Osteoblast (primary cell): ENCODE data around the gene TBXAS1. TPM values are rescaled to one million over a fixed set of nuclear protein-coding genes. Genes with fewer than 3 reads are reported as not detected.

Experiments
- DNase-seq: peaks from one replicate; pipeline ENCODE4 v3.0.0; 2011; ENCODE audit warnings: low spot score, mixed read lengths; ENCODE audit not compliant: insufficient read length; ENCODE audit errors: missing footprints
- H2AFZ ChIP-seq: 2 replicates; pipeline ENCODE4 v1.6.0; 2011; ENCODE audit warnings: mild to moderate bottlenecking, low read length
- H3K27ac ChIP-seq: 2 replicates; pipeline ENCODE4 v1.5.1; 2011; ENCODE audit warnings: mild to moderate bottlenecking, low read depth, low read length, moderate library complexity
- H3K27me3 ChIP-seq: 2 replicates; pipeline ENCODE4 v1.6.0; 2012; ENCODE audit warnings: mild to moderate bottlenecking, control low read depth, inconsistent platforms, low read length, moderate library complexity; ENCODE audit not compliant: insufficient read depth
- H3K36me3 ChIP-seq: 2 replicates; pipeline ENCODE4 v1.5.1; 2011; ENCODE audit warnings: mild to moderate bottlenecking, low read length, control low read depth, moderate library complexity; ENCODE audit not compliant: insufficient read depth
- H3K4me1 ChIP-seq: 2 replicates; pipeline ENCODE4 v1.5.1; 2011; ENCODE audit warnings: mild to moderate bottlenecking, low read length, control low read depth, moderate library complexity; ENCODE audit not compliant: insufficient read depth
- H3K4me2 ChIP-seq: 2 replicates; pipeline ENCODE4 v1.6.0; 2011; ENCODE audit warnings: mild to moderate bottlenecking, low read length; ENCODE audit not compliant: insufficient read depth
- H3K4me3 ChIP-seq: fragments of 200-600 bp; sonication (generic); 3 replicates; pipeline ENCODE4 v1.5.1; 2012; ENCODE audit warnings: mild to moderate bottlenecking, low read length, inconsistent platforms; ENCODE audit not compliant: insufficient read depth
- H3K79me2 ChIP-seq: 2 replicates; pipeline ENCODE4 v1.6.0; 2012; ENCODE audit warnings: mild to moderate bottlenecking, low read length, control low read depth, inconsistent platforms; ENCODE audit not compliant: insufficient read depth
- H3K9me3 ChIP-seq: 2 replicates; pipeline ENCODE4 v1.5.1; 2011; ENCODE audit warnings: low read depth, low read length, control low read depth
- H4K20me1 ChIP-seq: 2 replicates; pipeline ENCODE4 v1.6.0; 2012; ENCODE audit warnings: mild to moderate bottlenecking, low read length, control low read depth; ENCODE audit not compliant: insufficient read depth
- total RNA-seq: library from RNA; depleted of rRNA; stranded (reverse); fragments of >200 nt; gene quantifications from 2 replicates; pipeline ENCODE4 v1.2.3, GENCODE V29; 2012
- TF ChIP-seq, protein P1 (sequence below): IDR thresholded peaks from 2 replicates; pipeline ENCODE4 v1.5.1; 2011; ENCODE audit warnings: mild to moderate bottlenecking, low read depth, low read length, moderate library complexity; ENCODE audit errors: extremely low read depth

Gene TBXAS1
- total RNA-seq, 1 donor: 0.72 TPM

DNA sequence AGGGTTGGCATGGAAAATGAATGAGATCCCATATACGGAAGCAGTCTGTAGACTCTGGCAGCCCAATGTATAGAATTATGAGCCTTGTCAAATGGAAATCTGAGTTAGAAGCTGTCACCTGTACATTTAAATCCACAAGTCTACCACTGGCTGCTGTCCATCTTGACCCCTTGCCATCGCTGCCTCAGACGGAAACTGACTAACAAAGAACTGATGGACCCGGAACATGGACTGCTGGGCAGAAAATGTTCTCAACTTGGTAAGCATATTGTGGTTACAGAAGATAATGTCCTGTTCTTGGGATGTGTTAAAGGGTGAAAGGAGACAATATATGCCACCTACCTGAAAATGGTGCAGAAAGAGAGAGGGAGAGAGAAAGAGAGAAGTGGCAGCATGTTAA, 196.2 kb downstream of the TBXAS1 start:
- H3K36me3 ChIP-seq: peaks cover 7% of the 10 kb centered on the region
- H3K4me2 ChIP-seq: no peak overlapping the region
- peaks cover 5% of the 10 kb centered on the region for H3K4me1 ChIP-seq
- H2AFZ ChIP-seq: no peak overlapping the region
- H3K27me3 ChIP-seq: no peaks in the 10 kb centered on the region
- TF ChIP-seq, protein P1, sequence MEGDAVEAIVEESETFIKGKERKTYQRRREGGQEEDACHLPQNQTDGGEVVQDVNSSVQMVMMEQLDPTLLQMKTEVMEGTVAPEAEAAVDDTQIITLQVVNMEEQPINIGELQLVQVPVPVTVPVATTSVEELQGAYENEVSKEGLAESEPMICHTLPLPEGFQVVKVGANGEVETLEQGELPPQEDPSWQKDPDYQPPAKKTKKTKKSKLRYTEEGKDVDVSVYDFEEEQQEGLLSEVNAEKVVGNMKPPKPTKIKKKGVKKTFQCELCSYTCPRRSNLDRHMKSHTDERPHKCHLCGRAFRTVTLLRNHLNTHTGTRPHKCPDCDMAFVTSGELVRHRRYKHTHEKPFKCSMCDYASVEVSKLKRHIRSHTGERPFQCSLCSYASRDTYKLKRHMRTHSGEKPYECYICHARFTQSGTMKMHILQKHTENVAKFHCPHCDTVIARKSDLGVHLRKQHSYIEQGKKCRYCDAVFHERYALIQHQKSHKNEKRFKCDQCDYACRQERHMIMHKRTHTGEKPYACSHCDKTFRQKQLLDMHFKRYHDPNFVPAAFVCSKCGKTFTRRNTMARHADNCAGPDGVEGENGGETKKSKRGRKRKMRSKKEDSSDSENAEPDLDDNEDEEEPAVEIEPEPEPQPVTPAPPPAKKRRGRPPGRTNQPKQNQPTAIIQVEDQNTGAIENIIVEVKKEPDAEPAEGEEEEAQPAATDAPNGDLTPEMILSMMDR: no peak
- H3K4me3 ChIP-seq: no peak overlapping the region
- no peak for DNase-seq
- no peaks in the 10 kb centered on the region for H4K20me1 ChIP-seq
- H3K27ac ChIP-seq: no peak overlapping the region
- H3K9me3 ChIP-seq: no peaks in the 10 kb centered on the region
- no peaks in the 10 kb centered on the region for H3K79me2 ChIP-seq

GRCh38 chr7:140025814-140026433, 196.9 kb downstream of the TBXAS1 start:
- Histone ChIP-seq H3K4me3 (no peak overlapping the region), H3K27me3 (no peaks in the 10 kb centered on the region)
- TF ChIP-seq, protein P1: no peak

GRCh38 chr7:140026935-140027334, 197.9 kb downstream of the TBXAS1 start:
- Histone ChIP-seq H3K4me2 (no peak overlapping the region), H3K27ac (no peak overlapping the region), H4K20me1 (no peaks in the 10 kb centered on the region), H3K79me2 (no peaks in the 10 kb centered on the region), H3K27me3 (no peaks in the 10 kb centered on the region), H3K4me1 (peaks cover 12% of the 10 kb centered on the region), H3K4me3 (no peak overlapping the region), H3K36me3 (peaks cover 7% of the 10 kb centered on the region), H2AFZ (no peak overlapping the region), H3K9me3 (no peaks in the 10 kb centered on the region)
- no peak for DNase-seq
- TF ChIP-seq, protein P1: no peak

More at GRCh38 chr7:140025814-140026433, 196.9 kb downstream of the TBXAS1 start:
- H3K79me2 ChIP-seq: no peaks in the 10 kb centered on the region
- no peaks in the 10 kb centered on the region for H3K9me3 ChIP-seq
- no peaks in the 10 kb centered on the region for H4K20me1 ChIP-seq
- no peak overlapping the region for H2AFZ ChIP-seq
- peaks cover 7% of the 10 kb centered on the region for H3K36me3 ChIP-seq
- DNase-seq: no peak
- no peak overlapping the region for H3K27ac ChIP-seq
- peaks cover 5% of the 10 kb centered on the region for H3K4me1 ChIP-seq
- H3K4me2 ChIP-seq: no peak overlapping the region

- H4K20me1 ChIP-seq: no peaks in the 10 kb centered on the region
- no peaks in the 10 kb centered on the region for H3K79me2 ChIP-seq
- no peak overlapping the region for H3K27ac ChIP-seq
- H3K4me3 ChIP-seq: no peak overlapping the region
- H3K27me3 ChIP-seq: no peaks in the 10 kb centered on the region
- H3K4me2 ChIP-seq: no peak overlapping the region
- no peaks in the 10 kb centered on the region for H3K9me3 ChIP-seq
- no peak overlapping the region for H2AFZ ChIP-seq
- peaks cover 7% of the 10 kb centered on the region for H3K36me3 ChIP-seq
- TF ChIP-seq, protein P1: no peak
- no peak for DNase-seq
- peaks cover 16% of the 10 kb centered on the region for H3K4me1 ChIP-seq
Measured at GRCh38 chr7:140027858-140028257, 198.8 kb downstream of the TBXAS1 start.
